ENCODE data around the gene KCNAB2. TPM values are rescaled to one million over a fixed set of nuclear protein-coding genes. Genes with fewer than 3 reads are reported as not detected.
A peak's percentile ranks its signal among the peaks of the same experiment; 100 is the strongest.

Gene KCNAB2
- total and polyA plus RNA-seq, 2 experiments from 2014 or later, result 3.1 to 3.5 TPM

- no peak overlapping the region for H3K27ac ChIP-seq
- no peak overlapping the region for H3K4me3 ChIP-seq
- no peaks in the 10 kb centered on the region for H3K9me2 ChIP-seq (replicated peaks; ENCODE audit: insufficient read depth)
- no peaks in the 10 kb centered on the region for H3K27me3 ChIP-seq
- 93% methylated on average over 2 of the region's 2 CpGs for WGBS (ENCODE audit: low lambda C conversion rate, missing lambda C conversion rate)
- H3K36me3 ChIP-seq (replicated peaks; ENCODE audit: insufficient read depth, low read depth), result no peaks in the 10 kb centered on the region
- DNase-seq (ENCODE audit: low spot score), result no peak
- no peaks in the 10 kb centered on the region for H4K20me1 ChIP-seq (ENCODE audit: insufficient read depth, poor library complexity, severe bottlenecking)
- TF ChIP-seq EZH2 (IDR thresholded peaks at IDR 0.05; ENCODE audit: borderline replicate concordance), result no peak
- no peak overlapping the region for H3K4me2 ChIP-seq
- H3K79me2 ChIP-seq, result no peaks in the 10 kb centered on the region
- H3K4me1 ChIP-seq (ENCODE audit: insufficient read depth), result no peaks in the 10 kb centered on the region
- no peaks in the 10 kb centered on the region for H3K9me3 ChIP-seq (ENCODE audit: low read depth)
- no peak overlapping the region for H2AFZ ChIP-seq
Measured at GRCh38 chr1:6030547-6031261, 15.0 kb upstream of the KCNAB2 start.

- no peaks in the 10 kb centered on the region for H4K20me1 ChIP-seq (ENCODE audit: insufficient read depth, poor library complexity, severe bottlenecking)
- no peak overlapping the region for H3K4me2 ChIP-seq
- H3K4me3 ChIP-seq, result no peak overlapping the region
- 93% methylated on average over 8 of the region's 8 CpGs for WGBS (ENCODE audit: low lambda C conversion rate, missing lambda C conversion rate)
- H3K9me3 ChIP-seq (ENCODE audit: low read depth), result no peaks in the 10 kb centered on the region
- TF ChIP-seq CTCF (IDR thresholded peaks at IDR 0.05; ENCODE audit: poor library complexity), result no peak
- TF ChIP-seq EZH2 (IDR thresholded peaks at IDR 0.05; ENCODE audit: borderline replicate concordance), result no peak
- TF ChIP-seq EZH2phosphoT487 (IDR thresholded peaks at IDR 0.05; ENCODE audit: low read depth, severe bottlenecking, unreplicated experiment), result no peak
- no peaks in the 10 kb centered on the region for H3K36me3 ChIP-seq (replicated peaks; ENCODE audit: insufficient read depth, low read depth)
- no peaks in the 10 kb centered on the region for H3K79me2 ChIP-seq
- no peaks in the 10 kb centered on the region for H3K27me3 ChIP-seq
- no peak overlapping the region for H3K27ac ChIP-seq
- no peak overlapping the region for H2AFZ ChIP-seq
- no peaks in the 10 kb centered on the region for H3K9me2 ChIP-seq (replicated peaks; ENCODE audit: insufficient read depth)
- no peaks in the 10 kb centered on the region for H3K4me1 ChIP-seq (ENCODE audit: insufficient read depth)
- no peak for DNase-seq (ENCODE audit: low spot score)
Measured at GRCh38 chr1:6033124-6033523, 12.6 kb upstream of the KCNAB2 start.

GRCh38 chr1:6033986-6034749 is 11.5 kb upstream of the KCNAB2 start:
- no peaks in the 10 kb centered on the region for H4K20me1 ChIP-seq (ENCODE audit: insufficient read depth, poor library complexity, severe bottlenecking)
- H3K4me1 ChIP-seq (ENCODE audit: insufficient read depth), result no peaks in the 10 kb centered on the region
- peak overlapping the region; percentile 41 for H3K4me2 ChIP-seq
- no peaks in the 10 kb centered on the region for H3K36me3 ChIP-seq (replicated peaks; ENCODE audit: insufficient read depth, low read depth)
- no peaks in the 10 kb centered on the region for H3K9me3 ChIP-seq (ENCODE audit: low read depth)
- H2AFZ ChIP-seq, result no peak overlapping the region
- H3K27me3 ChIP-seq, result no peaks in the 10 kb centered on the region
- H3K9me2 ChIP-seq (replicated peaks; ENCODE audit: insufficient read depth), result no peaks in the 10 kb centered on the region
- DNase-seq (ENCODE audit: low spot score), result peak; percentile 67
- no peak overlapping the region for H3K27ac ChIP-seq
- 25% methylated on average over 19 of the region's 21 CpGs for WGBS (ENCODE audit: low lambda C conversion rate, missing lambda C conversion rate)
- TF ChIP-seq EZH2phosphoT487 (IDR thresholded peaks at IDR 0.05; ENCODE audit: low read depth, severe bottlenecking, unreplicated experiment) (no peak), CTCF (IDR thresholded peaks at IDR 0.05; ENCODE audit: poor library complexity) (peak; percentile 48)
- no peaks in the 10 kb centered on the region for H3K79me2 ChIP-seq
- no peak overlapping the region for H3K4me3 ChIP-seq

- Histone ChIP-seq H3K4me1 (ENCODE audit: insufficient read depth) (no peaks in the 10 kb centered on the region), H3K27ac (no peak overlapping the region), H3K4me2 (peak overlapping the region; percentile 41), H3K4me3 (no peak overlapping the region), H3K79me2 (no peaks in the 10 kb centered on the region), H3K9me2 (replicated peaks; ENCODE audit: insufficient read depth) (no peaks in the 10 kb centered on the region), H4K20me1 (ENCODE audit: insufficient read depth, poor library complexity, severe bottlenecking) (no peaks in the 10 kb centered on the region), H3K36me3 (replicated peaks; ENCODE audit: insufficient read depth, low read depth) (no peaks in the 10 kb centered on the region), H2AFZ (no peak overlapping the region), H3K27me3 (no peaks in the 10 kb centered on the region), H3K9me3 (ENCODE audit: low read depth) (no peaks in the 10 kb centered on the region)
- no peak for DNase-seq (ENCODE audit: low spot score)
- 83% methylated on average over 10 of the region's 10 CpGs for WGBS (ENCODE audit: low lambda C conversion rate, missing lambda C conversion rate)
- TF ChIP-seq EZH2phosphoT487 (IDR thresholded peaks at IDR 0.05; ENCODE audit: low read depth, severe bottlenecking, unreplicated experiment), result no peak
- TF ChIP-seq EZH2 (IDR thresholded peaks at IDR 0.05; ENCODE audit: borderline replicate concordance), result no peak
- no peak for TF ChIP-seq CTCF (IDR thresholded peaks at IDR 0.05; ENCODE audit: poor library complexity)
Measured at GRCh38 chr1:6034750-6035096, 11.0 kb upstream of the KCNAB2 start.

Data from hepatocyte (in vitro differentiated cells).